OCI-LY1 (cell line): ENCODE measurements around the gene GMPS.

Experiments
- CTCF ChIP-seq: fragments of 200-600 bp; sonication (generic), shearing (Covaris generic); IDR thresholded peaks from 2 replicates; pipeline ENCODE4 v1.5.1; 2017; ENCODE audit warnings: mild to moderate bottlenecking, antibody characterized with exemption, low read length, moderate library complexity, mixed read lengths
- EZH2 ChIP-seq: fragments of 200-600 bp; sonication (generic), shearing (Covaris generic); IDR thresholded peaks from 2 replicates; pipeline ENCODE4 v1.8.0; 2017; ENCODE audit warnings: borderline replicate concordance, mixed run types, mild to moderate bottlenecking, antibody characterized with exemption, low read length, moderate library complexity, mixed read lengths

DNA sequence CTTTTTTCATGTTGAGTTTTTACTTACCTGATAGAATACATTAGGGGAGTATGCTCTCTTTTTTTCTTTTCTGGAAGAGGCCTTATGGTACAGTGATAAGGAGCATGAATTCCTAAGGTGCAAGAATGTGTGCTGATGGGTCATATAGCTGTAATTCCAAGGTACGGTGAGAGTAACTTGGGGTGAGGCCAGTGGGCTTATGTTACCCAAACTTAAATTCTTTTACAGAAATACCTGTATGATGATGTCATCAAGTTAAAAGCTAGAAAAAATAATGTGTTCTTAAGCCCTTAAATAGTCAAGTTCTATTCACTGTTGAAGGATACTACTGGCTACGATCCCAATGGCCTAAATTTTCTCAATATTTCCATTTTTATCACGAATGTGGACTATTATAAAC, 111.2 kb downstream of the GMPS start:
- TF ChIP-seq CTCF (no peak), EZH2 (no peak)
